ENCODE data around the gene EML2. TPM values are rescaled to one million over a fixed set of nuclear protein-coding genes. Genes with fewer than 3 reads are reported as not detected.

EML2 gene
- total and polyA plus RNA-seq, 2 of the 4 experiments (the other 2 are of a cell fraction): 11.8 to 25.3 TPM

DNA sequence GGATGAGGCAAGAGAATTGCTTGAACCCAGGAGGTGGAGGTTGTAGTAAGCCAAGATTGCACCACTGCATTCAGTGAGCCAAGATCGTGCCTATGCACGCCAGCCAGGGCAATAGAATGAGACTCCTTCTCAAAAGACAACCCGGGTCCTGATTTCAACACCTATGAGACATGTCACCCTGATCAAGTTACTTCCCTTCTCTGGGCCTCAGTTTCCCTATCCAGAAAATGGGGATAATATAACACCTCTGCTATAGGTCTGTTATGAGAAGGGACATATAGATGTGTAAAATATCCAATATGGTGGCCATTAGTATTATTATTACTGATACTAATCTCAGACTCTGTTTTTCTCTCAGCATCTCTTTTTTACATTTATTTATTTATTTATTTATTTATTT is 15.9 kb upstream of the EML2 start:
- no peaks in the 10 kb centered on the region for H3K9me1 ChIP-seq (ENCODE audit: insufficient read depth, low read length)
- H4K20me1 ChIP-seq (ENCODE audit: insufficient read depth, low read length): no peaks in the 10 kb centered on the region; the same call in 1 of the 2 replicates
- H2AK9ac ChIP-seq (replicated peaks; ENCODE audit: low read depth, low read length, poor library complexity): no peak overlapping the region
- H4K91ac ChIP-seq (ENCODE audit: insufficient read depth, low read depth, low read length): no peak overlapping the region
- H3K23ac ChIP-seq (ENCODE audit: low read depth, low read length): no peak overlapping the region
- no peak overlapping the region for H2AK5ac ChIP-seq (ENCODE audit: low read depth, low read length)
- dilution Hi-C loops (cut with HindIII; ENCODE audit: low sequenced_read_pairs, unreplicated experiment): no loop called here
- no peak overlapping the region for H3K4me2 ChIP-seq (ENCODE audit: low read depth, low read length)
- no peak overlapping the region for H3K18ac ChIP-seq (ENCODE audit: low read depth, low read length)
- H3K27me3 ChIP-seq (ENCODE audit: control insufficient read depth, insufficient read depth, low read length): peaks cover 19% of the 10 kb centered on the region
- in situ Hi-C loops (cut with MboI; ENCODE audit: low sequenced_read_pairs): no loop called here
- DNase-seq: no peak
- no peak overlapping the region for H2AFZ ChIP-seq (replicated peaks; ENCODE audit: low read length, poor library complexity)
- no peak overlapping the region for H3K4me3 ChIP-seq (ENCODE audit: insufficient read depth, low read depth, low read length)
- WGBS, 2 experiments (ENCODE audit: extremely low coverage in 2 of 2, insufficient read length in 1 of 2): no CpG with 5 or more reads among the region's 3 CpGs
- H3K9me3 ChIP-seq (ENCODE audit: control insufficient read depth, insufficient read depth, low read length): no peaks in the 10 kb centered on the region
- H3K9ac ChIP-seq (ENCODE audit: low read depth, low read length): no peak overlapping the region
- no peak overlapping the region for H2BK120ac ChIP-seq (ENCODE audit: low read depth, low read length)
- H2BK15ac ChIP-seq (ENCODE audit: low read depth, low read length): no peak overlapping the region
- H2BK5ac ChIP-seq (ENCODE audit: low read depth, low read length, poor library complexity, severe bottlenecking): no peak overlapping the region
- no peak overlapping the region for H3K27ac ChIP-seq (ENCODE audit: insufficient read depth, low read length)
- no peak overlapping the region for H4K8ac ChIP-seq (ENCODE audit: low read depth in 2 of 2, low read length in 2 of 2)
- no peak overlapping the region for H3K14ac ChIP-seq (replicated peaks; ENCODE audit: low read depth, low read length)
- H3K56ac ChIP-seq (ENCODE audit: extremely low read depth, insufficient read depth, low read length): no peak overlapping the region
- ChIA-PET POLR2A (ENCODE audit: unreplicated experiment) (no interaction called here), CTCF (no interaction called here)
- no peaks in the 10 kb centered on the region for H3K36me3 ChIP-seq (ENCODE audit: control insufficient read depth, insufficient read depth, low read length)
- H3K79me1 ChIP-seq (ENCODE audit: low read depth in 1 of 2, low read length in 2 of 2): no peaks in the 10 kb centered on the region
- no peak overlapping the region for H3K4ac ChIP-seq (ENCODE audit: low read depth, low read length)
- no TSS peak for BruUV-seq (replicated peaks)
- no peak for ATAC-seq (ENCODE audit: low read depth)
- no peak overlapping the region for H4K5ac ChIP-seq (ENCODE audit: low read depth, low read length)
- no peak overlapping the region for H2BK20ac ChIP-seq (ENCODE audit: low read depth, low read length)
- TF ChIP-seq, protein P1, sequence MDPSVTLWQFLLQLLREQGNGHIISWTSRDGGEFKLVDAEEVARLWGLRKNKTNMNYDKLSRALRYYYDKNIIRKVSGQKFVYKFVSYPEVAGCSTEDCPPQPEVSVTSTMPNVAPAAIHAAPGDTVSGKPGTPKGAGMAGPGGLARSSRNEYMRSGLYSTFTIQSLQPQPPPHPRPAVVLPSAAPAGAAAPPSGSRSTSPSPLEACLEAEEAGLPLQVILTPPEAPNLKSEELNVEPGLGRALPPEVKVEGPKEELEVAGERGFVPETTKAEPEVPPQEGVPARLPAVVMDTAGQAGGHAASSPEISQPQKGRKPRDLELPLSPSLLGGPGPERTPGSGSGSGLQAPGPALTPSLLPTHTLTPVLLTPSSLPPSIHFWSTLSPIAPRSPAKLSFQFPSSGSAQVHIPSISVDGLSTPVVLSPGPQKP (IDR thresholded peaks at IDR 0.05; ENCODE audit: borderline replicate concordance, low read depth, low read length): no peak
- TF ChIP-seq RAD21 (IDR thresholded peaks at IDR 0.05; ENCODE audit: low read length): no peak
- TF ChIP-seq BHLHE40 (IDR thresholded peaks at IDR 0.05; ENCODE audit: low read depth, low read length): no peak
- TF ChIP-seq MXI1 (IDR thresholded peaks at IDR 0.05; ENCODE audit: borderline replicate concordance, low read depth, low read length): no peak
- TF ChIP-seq RFX5 (IDR thresholded peaks at IDR 0.05; ENCODE audit: low read depth, low read length): no peak
- no peak for TF ChIP-seq SMC3 (IDR thresholded peaks at IDR 0.05; ENCODE audit: low read depth, low read length)
- no peak for TF ChIP-seq MAZ (IDR thresholded peaks at IDR 0.05; ENCODE audit: borderline replicate concordance, low read depth, low read length)
- no peak for TF ChIP-seq POLR2A (IDR thresholded peaks at IDR 0.05; ENCODE audit: low read depth, low read length)
- no peak for TF ChIP-seq RCOR1 (IDR thresholded peaks at IDR 0.05; ENCODE audit: insufficient replicate concordance, low read length)
- TF ChIP-seq CHD1 (IDR thresholded peaks at IDR 0.05; ENCODE audit: low read depth, low read length): no peak
- TF ChIP-seq, protein P2, sequence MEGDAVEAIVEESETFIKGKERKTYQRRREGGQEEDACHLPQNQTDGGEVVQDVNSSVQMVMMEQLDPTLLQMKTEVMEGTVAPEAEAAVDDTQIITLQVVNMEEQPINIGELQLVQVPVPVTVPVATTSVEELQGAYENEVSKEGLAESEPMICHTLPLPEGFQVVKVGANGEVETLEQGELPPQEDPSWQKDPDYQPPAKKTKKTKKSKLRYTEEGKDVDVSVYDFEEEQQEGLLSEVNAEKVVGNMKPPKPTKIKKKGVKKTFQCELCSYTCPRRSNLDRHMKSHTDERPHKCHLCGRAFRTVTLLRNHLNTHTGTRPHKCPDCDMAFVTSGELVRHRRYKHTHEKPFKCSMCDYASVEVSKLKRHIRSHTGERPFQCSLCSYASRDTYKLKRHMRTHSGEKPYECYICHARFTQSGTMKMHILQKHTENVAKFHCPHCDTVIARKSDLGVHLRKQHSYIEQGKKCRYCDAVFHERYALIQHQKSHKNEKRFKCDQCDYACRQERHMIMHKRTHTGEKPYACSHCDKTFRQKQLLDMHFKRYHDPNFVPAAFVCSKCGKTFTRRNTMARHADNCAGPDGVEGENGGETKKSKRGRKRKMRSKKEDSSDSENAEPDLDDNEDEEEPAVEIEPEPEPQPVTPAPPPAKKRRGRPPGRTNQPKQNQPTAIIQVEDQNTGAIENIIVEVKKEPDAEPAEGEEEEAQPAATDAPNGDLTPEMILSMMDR (conservative IDR thresholded peaks at IDR 0.05; ENCODE audit: low read depth, low read length): no peak
- TF ChIP-seq NFE2L2 (IDR thresholded peaks at IDR 0.05; ENCODE audit: low read depth, low read length): no peak
- no peak for TF ChIP-seq FOS (IDR thresholded peaks at IDR 0.05; ENCODE audit: low read depth, low read length)
- TF ChIP-seq CEBPB (IDR thresholded peaks at IDR 0.05; ENCODE audit: low read depth, low read length): no peak
- TF ChIP-seq, protein P3, sequence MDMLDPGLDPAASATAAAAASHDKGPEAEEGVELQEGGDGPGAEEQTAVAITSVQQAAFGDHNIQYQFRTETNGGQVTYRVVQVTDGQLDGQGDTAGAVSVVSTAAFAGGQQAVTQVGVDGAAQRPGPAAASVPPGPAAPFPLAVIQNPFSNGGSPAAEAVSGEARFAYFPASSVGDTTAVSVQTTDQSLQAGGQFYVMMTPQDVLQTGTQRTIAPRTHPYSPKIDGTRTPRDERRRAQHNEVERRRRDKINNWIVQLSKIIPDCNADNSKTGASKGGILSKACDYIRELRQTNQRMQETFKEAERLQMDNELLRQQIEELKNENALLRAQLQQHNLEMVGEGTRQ (IDR thresholded peaks at IDR 0.05; ENCODE audit: low read depth, low read length): no peak
- TF ChIP-seq MAFK (IDR thresholded peaks at IDR 0.05; ENCODE audit: low read depth, low read length): no peak
- H3K4me1 ChIP-seq (ENCODE audit: control insufficient read depth, insufficient read depth, low read length): no peaks in the 10 kb centered on the region
- intact Hi-C loops (cut with micrococcal nuclease): no loop called here
